MCF 10A (cell line): ENCODE results near the gene LRIG3. TPM values are rescaled to one million over a fixed set of nuclear protein-coding genes. Genes with fewer than 3 reads are reported as not detected.

Experiments
- BruUV-seq: library from RNA; stranded (reverse); fragments of 400-500 nt; replicated peaks from 2 replicates; lab custom pipeline; 2021; lab: Mats Ljungman, UMichigan
- CTCF ChIA-PET: fragments of 300-600 bp; sonication (Branson Sonifier 250); formaldehyde crosslinking; extraction: SDS; loops from one replicate; lab custom pipeline; 2021; ENCODE audit warnings: antibody characterized with exemption, inconsistent platforms; lab: Yijun Ruan, JAX
- POLR2A ChIA-PET: fragments of 300-600, 350-650 bp; sonication (Branson Sonifier 250); formaldehyde crosslinking; extraction: SDS; loops from one replicate; lab custom pipeline; 2020; ENCODE audit warnings: antibody characterized with exemption, inconsistent platforms; lab: Yijun Ruan, JAX
- DNase-seq: peaks from one replicate; pipeline ENCODE4 v3.0.0-alpha.2; 2018; ENCODE audit not compliant: unreplicated experiment
- H3K27ac Mint-ChIP-seq: one replicate; pipeline ENCODE4 v1.8.0; 2022; ENCODE audit warnings: mild to moderate bottlenecking, low read depth, mixed read lengths; ENCODE audit not compliant: unreplicated experiment
- H3K27me3 Mint-ChIP-seq: one replicate; pipeline ENCODE4 v1.8.0; 2022; ENCODE audit warnings: mixed read lengths; ENCODE audit not compliant: insufficient read depth, unreplicated experiment
- H3K36me3 Mint-ChIP-seq: one replicate; pipeline ENCODE4 v1.8.0; 2022; ENCODE audit warnings: mild to moderate bottlenecking, moderate library complexity, mixed read lengths; ENCODE audit not compliant: insufficient read depth, unreplicated experiment
- H3K4me1 Mint-ChIP-seq: one replicate; pipeline ENCODE4 v1.8.0; 2022; ENCODE audit warnings: mixed read lengths; ENCODE audit not compliant: insufficient read depth, unreplicated experiment
- H3K4me3 Mint-ChIP-seq: one replicate; pipeline ENCODE4 v1.8.0; 2022; ENCODE audit warnings: mild to moderate bottlenecking, moderate library complexity, mixed read lengths; ENCODE audit not compliant: unreplicated experiment
- H3K9me3 Mint-ChIP-seq: one replicate; pipeline ENCODE4 v1.8.0; 2022; ENCODE audit warnings: mixed read lengths; ENCODE audit not compliant: unreplicated experiment
- CTCF ChIP-seq: fragments of 200-600 bp; IDR thresholded peaks from one replicate; pipeline ENCODE4 v1.8.0; 2022; ENCODE audit warnings: antibody characterized with exemption, mild to moderate bottlenecking; ENCODE audit not compliant: unreplicated experiment
- intact Hi-C: fragments of 100-400 bp; cut with micrococcal nuclease; formaldehyde crosslinking; loops from 2 replicates; pipeline ENCODE4 v1.14.1; 2022
- total RNA-seq: library from RNA; stranded (reverse); gene quantifications from 2 replicates; pipeline ENCODE4 v1.2.3, GENCODE V29; 2022

The LRIG3 gene
- total RNA-seq, 1 experiment from 2014 or later, result 41.5 TPM

GRCh38 chr12:58916921-58917511 is 3.3 kb downstream of the LRIG3 start:
- H3K27me3 Mint-ChIP-seq, result no peaks in the 10 kb centered on the region
- peaks cover 33% of the 10 kb centered on the region for H3K36me3 Mint-ChIP-seq
- DNase-seq, result peak; percentile 64
- TF ChIP-seq CTCF, result no peak
- ChIA-PET POLR2A (interaction anchor here (0.7 to 18.1 kb wide), 22 partner anchors 9 to 580 kb away, joined by 3 to 655 read pairs (median 5); no protein-coding TSS in a partner anchor), CTCF (interaction anchor here (1.0 to 1.9 kb wide), 11 partner anchors 10 to 376 kb away, joined by 3 to 10 read pairs (median 4); no protein-coding TSS in a partner anchor)
- peak overlapping the region; percentile 94 for H3K4me3 Mint-ChIP-seq
- H3K27ac Mint-ChIP-seq, result peak overlapping the region; percentile 98
- intact Hi-C loops, result loop anchor here (5.0 to 10.0 kb wide), 2 partner anchors 235 to 492 kb away; no protein-coding TSS in a partner anchor
- peaks cover 22% of the 10 kb centered on the region for H3K4me1 Mint-ChIP-seq
- no TSS peak for BruUV-seq
- H3K9me3 Mint-ChIP-seq, result no peaks in the 10 kb centered on the region

GRCh38 chr12:58916161-58916621 is 4.1 kb downstream of the LRIG3 start:
- no peaks in the 10 kb centered on the region for H3K27me3 Mint-ChIP-seq
- no peak for DNase-seq
- ChIA-PET CTCF (interaction anchor here (1.0 to 1.7 kb wide), 7 partner anchors 9 to 169 kb away, joined by 3 to 7 read pairs (median 4); no protein-coding TSS in a partner anchor), POLR2A (interaction anchor here (0.7 to 18.1 kb wide), 18 partner anchors 9 to 579 kb away, joined by 3 to 655 read pairs (median 7); no protein-coding TSS in a partner anchor)
- H3K27ac Mint-ChIP-seq, result peak overlapping the region; percentile 98
- H3K36me3 Mint-ChIP-seq, result peaks cover 41% of the 10 kb centered on the region
- no TSS peak for BruUV-seq
- intact Hi-C loops, result loop anchor here (5.0 to 10.0 kb wide), 2 partner anchors 236 to 491 kb away; no protein-coding TSS in a partner anchor
- no peak for TF ChIP-seq CTCF
- no peaks in the 10 kb centered on the region for H3K9me3 Mint-ChIP-seq
- H3K4me1 Mint-ChIP-seq, result peaks cover 24% of the 10 kb centered on the region
- H3K4me3 Mint-ChIP-seq, result peak overlapping the region; percentile 94

GRCh38 chr12:58915634-58916033 is 4.7 kb downstream of the LRIG3 start:
- peaks cover 47% of the 10 kb centered on the region for H3K36me3 Mint-ChIP-seq
- no TSS peak for BruUV-seq

More at GRCh38 chr12:58915634-58916033, 4.7 kb downstream of the LRIG3 start:
- no peak for TF ChIP-seq CTCF
- peak overlapping the region; percentile 98 for H3K27ac Mint-ChIP-seq
- CTCF ChIA-PET, result interaction anchor here (0.7 to 1.2 kb wide), 3 partner anchors 9 to 82 kb away, joined by 3 to 4 read pairs (median 4); no protein-coding TSS in a partner anchor
- POLR2A ChIA-PET, result interaction anchor here (1.2 to 18.1 kb wide), 10 partner anchors 9 to 375 kb away, joined by 6 to 655 read pairs (median 81); no protein-coding TSS in a partner anchor
- H3K9me3 Mint-ChIP-seq, result no peaks in the 10 kb centered on the region
- no peaks in the 10 kb centered on the region for H3K27me3 Mint-ChIP-seq
- peak overlapping the region; percentile 94 for H3K4me3 Mint-ChIP-seq
- DNase-seq, result peak; percentile 42
- intact Hi-C loops, result loop anchor here (5.0 to 10.0 kb wide), 2 partner anchors 237 to 491 kb away; no protein-coding TSS in a partner anchor
- peaks cover 22% of the 10 kb centered on the region for H3K4me1 Mint-ChIP-seq
